Cortex of kidney (tissue), 1 donor: ENCODE measurements around the gene ZNF768.
"Not testable (repeated sequence)": the region's sequence is repeated elsewhere in the genome, so short reads cannot be mapped to it uniquely, and the experiment has no call there.

ENCODE experiments used
- DNase-seq: peaks from one replicate; lab custom pipeline; 2025; lab: John Stamatoyannopoulos, UW

The ZNF768 gene

GRCh38 chr16:30533146-30533522 lies 6.8 kb upstream of the ZNF768 start:
- DNase-seq: no peak

- no peak for DNase-seq
Measured at GRCh38 chr16:30532285-30533145, 6.1 kb upstream of the ZNF768 start.

- no peak for DNase-seq
Measured at GRCh38 chr16:30530163-30531037, 4.0 kb upstream of the ZNF768 start.

- DNase-seq: no peak
Measured at GRCh38 chr16:30528799-30529457, 2.6 kb upstream of the ZNF768 start.

- no peak for DNase-seq
Measured at GRCh38 chr16:30527635-30528178, 1.3 kb upstream of the ZNF768 start.

GRCh38 chr16:30526823-30527634 lies 663 bp upstream of the ZNF768 start:
- DNase-seq: peak; percentile 91

- DNase-seq: no peak
Measured at GRCh38 chr16:30525844-30526136, 576 bp downstream of the ZNF768 start.

- DNase-seq: no peak
Measured at GRCh38 chr16:30524575-30525568, 1.5 kb downstream of the ZNF768 start.

- DNase-seq: no peak
Measured at GRCh38 chr16:30523768-30524574, 2.4 kb downstream of the ZNF768 start.

- DNase-seq: not testable (repeated sequence)
Measured at GRCh38 chr16:30522702-30523463, 3.5 kb downstream of the ZNF768 start.

- DNase-seq: no peak
Measured at GRCh38 chr16:30521873-30522641, 4.3 kb downstream of the ZNF768 start.

- no peak for DNase-seq
Measured at GRCh38 chr16:30521476-30521872, 4.9 kb downstream of the ZNF768 start.

- DNase-seq: no peak
Measured at GRCh38 chr16:30519120-30520049, 7.0 kb downstream of the ZNF768 start.

GRCh38 chr16:30518552-30518951 lies 7.8 kb downstream of the ZNF768 start:
- DNase-seq: no peak

GRCh38 chr16:30515275-30515674 lies 11.1 kb downstream of the ZNF768 start:
- no peak for DNase-seq

- no peak for DNase-seq
Measured at GRCh38 chr16:30511509-30511908, 14.9 kb downstream of the ZNF768 start.
